BJ (cell line): ENCODE measurements around the gene AVP. TPM values are rescaled to one million over a fixed set of nuclear protein-coding genes. Genes with fewer than 3 reads are reported as not detected.

ENCODE experiments used
- CTCF ChIA-PET: fragments of 350-600 bp; formaldehyde crosslinking; extraction: SDS; loops from one replicate; lab custom pipeline; 2021; ENCODE audit warnings: antibody characterized with exemption, inconsistent platforms; lab: Yijun Ruan, JAX
- POLR2A ChIA-PET: fragments of 300-600 bp; sonication (Branson Sonifier 250); formaldehyde crosslinking; extraction: SDS; loops from one replicate; lab custom pipeline; 2021; ENCODE audit warnings: antibody characterized with exemption; lab: Charles Lee
- DNase-seq: peaks from one replicate; pipeline ENCODE4 v3.0.0-alpha.2; 2011; ENCODE audit warnings: low read depth
- H3K27me3 ChIP-seq: 2 replicates; pipeline ENCODE4 v1.6.0; 2011; ENCODE audit warnings: low read length; ENCODE audit not compliant: control insufficient read depth, insufficient read depth
- H3K36me3 ChIP-seq: 2 replicates; pipeline ENCODE4 v1.5.1; 2011; ENCODE audit warnings: low read length; ENCODE audit not compliant: control insufficient read depth, insufficient read depth
- H3K4me3 ChIP-seq: 2 replicates; pipeline ENCODE4 v1.5.1; 2011; ENCODE audit warnings: low read depth, mild to moderate bottlenecking, control low read depth, low read length
- CTCF ChIP-seq: IDR thresholded peaks from 2 replicates; pipeline ENCODE4 v1.5.1; 2011; ENCODE audit warnings: low read depth, mild to moderate bottlenecking, control low read depth, inconsistent platforms, low read length, moderate library complexity; ENCODE audit not compliant: insufficient read depth
- polyA plus RNA-seq: library from polyadenylated mRNA; depleted of rRNA; stranded (reverse); fragments of >200 nt; gene quantifications from 2 replicates; pipeline ENCODE4 v1.2.3, GENCODE V29; 2011

Gene AVP
- polyA plus RNA-seq, 1 experiment, result not detected

GRCh38 chr20:3103369-3104032, 19.0 kb upstream of the AVP start:
- DNase-seq, result no peak
- CTCF ChIA-PET, result interaction anchor here (0.6 to 1.4 kb wide), 4 partner anchors 12 to 159 kb away, joined by 3 to 5 read pairs (median 4); no protein-coding TSS in a partner anchor
- POLR2A ChIA-PET, result no interaction called here
- TF ChIP-seq CTCF, result no peak
- H3K27me3 ChIP-seq, result no peaks in the 10 kb centered on the region
- H3K4me3 ChIP-seq, result no peak overlapping the region
- H3K36me3 ChIP-seq, result no peaks in the 10 kb centered on the region; the same call in 1 of the 2 replicates

GRCh38 chr20:3102575-3103368, 18.2 kb upstream of the AVP start:
- no peak for DNase-seq
- H3K27me3 ChIP-seq, result no peaks in the 10 kb centered on the region
- CTCF ChIA-PET, result interaction anchor here (1.4 to 1.9 kb wide), 2 partner anchors 13 to 49 kb away, joined by 4 to 5 read pairs; no protein-coding TSS in a partner anchor
- POLR2A ChIA-PET, result no interaction called here
- no peak for TF ChIP-seq CTCF
- no peaks in the 10 kb centered on the region for H3K36me3 ChIP-seq
- H3K4me3 ChIP-seq, result no peak overlapping the region

GRCh38 chr20:3101737-3102574, 17.4 kb upstream of the AVP start:
- Histone ChIP-seq H3K27me3 (no peaks in the 10 kb centered on the region), H3K4me3 (no peak overlapping the region), H3K36me3 (no peaks in the 10 kb centered on the region)
- ChIA-PET CTCF (interaction anchor here (1.9 kb wide), 1 partner anchor 49 kb away, joined by 4 read pairs; no protein-coding TSS in a partner anchor), POLR2A (no interaction called here)
- no peak for DNase-seq
- TF ChIP-seq CTCF, result no peak

GRCh38 chr20:3101251-3101650, 16.7 kb upstream of the AVP start:
- Histone ChIP-seq H3K36me3 (no peaks in the 10 kb centered on the region), H3K27me3 (no peaks in the 10 kb centered on the region), H3K4me3 (no peak overlapping the region)
- CTCF ChIA-PET, result interaction anchor here (1.2 to 1.9 kb wide), 3 partner anchors 15 to 48 kb away, joined by 3 to 4 read pairs (median 3); no protein-coding TSS in a partner anchor
- no peak for DNase-seq
- POLR2A ChIA-PET, result no interaction called here
- no peak for TF ChIP-seq CTCF
